Loucy (cell line): ENCODE data around the gene GRB14.
A peak's percentile ranks its signal among the peaks of the same experiment; 100 is the strongest.

Experiments
- H2AFZ ChIP-seq: fragments of 200-600 bp; sonication (generic); 2 replicates; pipeline ENCODE4 v1.6.0; 2016; ENCODE audit warnings: antibody characterized with exemption, mild to moderate bottlenecking, low read length, moderate library complexity
- H3F3A ChIP-seq: fragments of 200-600 bp; 2 replicates; pipeline ENCODE4 v1.6.0; 2016; ENCODE audit warnings: antibody characterized with exemption, low read depth, mild to moderate bottlenecking
- H3K27me3 ChIP-seq: fragments of 200-600 bp; sonication (generic); 2 replicates; pipeline ENCODE4 v1.6.1; 2014; ENCODE audit warnings: low read length, mild to moderate bottlenecking; ENCODE audit not compliant: insufficient read depth, poor library complexity, severe bottlenecking
- H3K36me3 ChIP-seq: fragments of 200-600 bp; sonication (generic); 2 replicates; pipeline ENCODE4 v1.6.1; 2016; ENCODE audit warnings: low read length; ENCODE audit not compliant: insufficient read depth
- H3K4me1 ChIP-seq: fragments of 200-600 bp; sonication (generic); 2 replicates; pipeline ENCODE4 v1.5.1; 2014; ENCODE audit warnings: low read length, mild to moderate bottlenecking; ENCODE audit not compliant: insufficient read depth, poor library complexity, severe bottlenecking
- H3K4me2 ChIP-seq: fragments of 200-600 bp; sonication (generic); 2 replicates; pipeline ENCODE4 v1.6.0; 2014; ENCODE audit warnings: antibody characterized with exemption, low read length, low read depth, mild to moderate bottlenecking; ENCODE audit not compliant: poor library complexity, severe bottlenecking
- H3K4me3 ChIP-seq: fragments of 200-600 bp; sonication (generic); 2 replicates; pipeline ENCODE4 v1.5.1; 2014; ENCODE audit warnings: low read length, mild to moderate bottlenecking, mixed read lengths; ENCODE audit not compliant: poor library complexity, severe bottlenecking
- H3K79me2 ChIP-seq: fragments of 200-600 bp; sonication (generic); 2 replicates; pipeline ENCODE4 v1.6.1; 2014; ENCODE audit warnings: low read length; ENCODE audit not compliant: insufficient read depth
- H3K9ac ChIP-seq: fragments of 200-600 bp; sonication (generic); 2 replicates; pipeline ENCODE4 v1.6.0; 2014; ENCODE audit warnings: mild to moderate bottlenecking, low read depth, low read length, moderate library complexity; ENCODE audit not compliant: poor library complexity, severe bottlenecking
- H3K9me2 ChIP-seq: fragments of 200-600 bp; sonication (generic); replicated peaks from 2 replicates; pipeline ENCODE4 v1.6.1; 2016; ENCODE audit warnings: low read depth, low read length, mixed read lengths
- H3K9me3 ChIP-seq: fragments of 200-600 bp; sonication (generic); 2 replicates; pipeline ENCODE4 v1.6.1; 2014; ENCODE audit warnings: mild to moderate bottlenecking, antibody characterized with exemption, low read length, low read depth; ENCODE audit not compliant: insufficient read depth
- H4K20me1 ChIP-seq: fragments of 200-600 bp; sonication (generic); 2 replicates; pipeline ENCODE4 v1.6.0; 2014; ENCODE audit warnings: antibody characterized with exemption, low read length, mild to moderate bottlenecking; ENCODE audit not compliant: insufficient read depth, poor library complexity, severe bottlenecking
- CTCF ChIP-seq: fragments of 200-600 bp; sonication (generic); conservative IDR thresholded peaks from 2 replicates; pipeline ENCODE4 v1.5.1; 2014; ENCODE audit warnings: mild to moderate bottlenecking, antibody characterized with exemption, low read length
- EZH2phosphoT487 ChIP-seq: fragments of 200-600 bp; IDR thresholded peaks from 2 replicates; pipeline ENCODE4 v1.6.1; 2018; ENCODE audit warnings: antibody characterized with exemption, mild to moderate bottlenecking, moderate library complexity, borderline replicate concordance

The GRB14 gene

GRCh38 chr2:164609790-164610189, 11.5 kb downstream of the GRB14 start:
- Histone ChIP-seq H3K9ac (no peak overlapping the region), H3F3A (no peaks in the 10 kb centered on the region), H3K4me3 (no peak overlapping the region), H3K79me2 (no peaks in the 10 kb centered on the region), H4K20me1 (no peaks in the 10 kb centered on the region), H2AFZ (no peak overlapping the region), H3K36me3 (no peaks in the 10 kb centered on the region), H3K9me3 (no peaks in the 10 kb centered on the region), H3K9me2 (no peaks in the 10 kb centered on the region), H3K4me2 (no peak overlapping the region), H3K4me1 (no peaks in the 10 kb centered on the region), H3K27me3 (no peaks in the 10 kb centered on the region)
- TF ChIP-seq CTCF (no peak), EZH2phosphoT487 (no peak)

GRCh38 chr2:164606557-164606956, 14.7 kb downstream of the GRB14 start:
- H3K4me3 ChIP-seq = no peak overlapping the region
- no peaks in the 10 kb centered on the region for H3K36me3 ChIP-seq
- TF ChIP-seq CTCF (no peak), EZH2phosphoT487 (no peak)
- H3K9me2 ChIP-seq = no peaks in the 10 kb centered on the region
- H3K9me3 ChIP-seq = no peaks in the 10 kb centered on the region
- H2AFZ ChIP-seq = 0 out of 2 replicates have a peak overlapping the region, but pooled peaks have one; percentile 28
- no peak overlapping the region for H3K9ac ChIP-seq
- H3K79me2 ChIP-seq = no peaks in the 10 kb centered on the region
- H3K4me1 ChIP-seq = no peaks in the 10 kb centered on the region
- H3F3A ChIP-seq = no peaks in the 10 kb centered on the region
- H3K4me2 ChIP-seq = no peak overlapping the region
- no peaks in the 10 kb centered on the region for H4K20me1 ChIP-seq
- H3K27me3 ChIP-seq = no peaks in the 10 kb centered on the region

- H3K4me2 ChIP-seq = no peak overlapping the region
- no peak overlapping the region for H3K4me3 ChIP-seq
- no peaks in the 10 kb centered on the region for H3K4me1 ChIP-seq
Observed at GRCh38 chr2:164605295-164605694, 16.0 kb downstream of the GRB14 start.

More at GRCh38 chr2:164605295-164605694, 16.0 kb downstream of the GRB14 start:
- H3K27me3 ChIP-seq = no peaks in the 10 kb centered on the region
- no peak for TF ChIP-seq EZH2phosphoT487
- TF ChIP-seq CTCF = no peak
- H4K20me1 ChIP-seq = no peaks in the 10 kb centered on the region
- no peaks in the 10 kb centered on the region for H3K9me3 ChIP-seq
- H3K79me2 ChIP-seq = no peaks in the 10 kb centered on the region
- no peaks in the 10 kb centered on the region for H3K36me3 ChIP-seq
- H3F3A ChIP-seq = no peaks in the 10 kb centered on the region
- no peak overlapping the region for H2AFZ ChIP-seq
- H3K9ac ChIP-seq = no peak overlapping the region
- no peaks in the 10 kb centered on the region for H3K9me2 ChIP-seq
